HCT116 (cell line): ENCODE results near the gene CTXN3. TPM values are rescaled to one million over a fixed set of nuclear protein-coding genes. Genes with fewer than 3 reads are reported as not detected.

Experiments used
- ATAC-seq: fragments of 200-7000 bp; cut with Tn5 transposase; 2 replicates; pipeline ENCODE4 v1.9.1; 2020; ENCODE audit warnings: mild to moderate bottlenecking, moderate library complexity
- BruUV-seq: library from RNA; stranded (reverse); fragments of 400-500 nt; replicated peaks from 2 replicates; lab custom pipeline; 2021; lab: Mats Ljungman, UMichigan
- CTCF ChIA-PET: fragments of 300-600 bp; sonication (Branson Sonifier 250); formaldehyde crosslinking; loops from one replicate; lab custom pipeline; 2021; ENCODE audit warnings: antibody characterized with exemption; lab: Charles Lee
- POLR2A ChIA-PET: fragments of 300-600, 350-600 bp; sonication (Branson Sonifier 250); formaldehyde crosslinking; loops from one replicate; lab custom pipeline; 2021; ENCODE audit warnings: antibody characterized with exemption; lab: Charles Lee
- RAD21 ChIA-PET, 2 experiments: fragments of 300-600 bp; sonication (Branson Sonifier 250); formaldehyde crosslinking; loops; one replicate each; lab custom pipeline; 2023; ENCODE audit warnings: low total read pairs in 2 of 2; ENCODE audit not compliant: uncharacterized antibody in 2 of 2, unreplicated experiment in 2 of 2, low non-redundant PET in 1 of 2; lab: Charles Lee
- DNase-seq: peaks from one replicate; pipeline ENCODE4 v3.0.0-alpha.2; 2010; ENCODE audit warnings: low read depth, low spot score
- H2AFZ ChIP-seq: fragments of 200-600 bp; shearing (Covaris generic), sonication (generic); 2 replicates; pipeline ENCODE4 v1.6.1; 2017; ENCODE audit warnings: low read depth, mixed run types, mixed read lengths, antibody characterized with exemption, low read length; ENCODE audit not compliant: poor library complexity, severe bottlenecking
- H3K27ac ChIP-seq: 2 replicates; pipeline ENCODE4 v1.5.1; 2012; ENCODE audit warnings: low read depth, low read length
- H3K27me3 ChIP-seq: fragments of 200-600 bp; sonication (generic); 2 replicates; pipeline ENCODE4 v1.6.1; 2016; ENCODE audit warnings: mixed run types, low read length, mixed read lengths; ENCODE audit not compliant: insufficient read depth
- H3K36me3 ChIP-seq, 2 experiments: fragments of 200-500 bp in 1 of 2; fragments of 200-600 bp in 1 of 2; sonication (Bioruptor generic) in 1 of 2; sonication (generic) in 1 of 2; 2 replicates each; pipeline versions ENCODE4 v1.5.1 to v1.6.1; 2014 to 2016; ENCODE audit warnings: low read length in 2 of 2, inconsistent platforms in 1 of 2, mixed read lengths in 1 of 2, mixed run types in 1 of 2; ENCODE audit not compliant: insufficient read depth in 2 of 2, control insufficient read depth in 1 of 2
- H3K4me1 ChIP-seq, 2 experiments: fragments of 200-600 bp in 1 of 2; sonication (generic) in 1 of 2; 2 replicates each; pipeline versions ENCODE4 v1.5.1 to v1.6.1; 2012 to 2017; ENCODE audit warnings: low read length in 2 of 2, inconsistent platforms in 1 of 2, mild to moderate bottlenecking in 1 of 2, mixed read lengths in 1 of 2, mixed run types in 1 of 2, moderate library complexity in 1 of 2; ENCODE audit not compliant: insufficient read depth in 2 of 2, control insufficient read depth in 1 of 2
- H3K4me2 ChIP-seq: fragments of 200-600 bp; sonication (generic); 2 replicates; pipeline ENCODE4 v1.6.1; 2017; ENCODE audit warnings: mixed run types, low read length, mixed read lengths
- H3K4me3 ChIP-seq, 2 experiments: fragments of 200-600 bp in 1 of 2; sonication (generic) in 1 of 2; replicated peaks in 1 of 2; 2 replicates each; pipeline ENCODE4 v1.5.1; 2011 to 2016; ENCODE audit warnings: low read length in 2 of 2, control low read depth in 1 of 2, low read depth in 1 of 2, mild to moderate bottlenecking in 1 of 2, mixed read lengths in 1 of 2, mixed run types in 1 of 2
- H3K79me2 ChIP-seq: fragments of 200-600 bp; sonication (generic); 2 replicates; pipeline ENCODE4 v1.6.1; 2017; ENCODE audit warnings: mild to moderate bottlenecking, mixed run types, low read length, moderate library complexity, mixed read lengths; ENCODE audit not compliant: insufficient read depth
- H3K9ac ChIP-seq: fragments of 200-600 bp; sonication (generic); 2 replicates; pipeline ENCODE4 v1.6.1; 2016; ENCODE audit warnings: low read length, mixed read lengths
- H3K9me2 ChIP-seq: fragments of 200-600 bp; sonication (generic), shearing (Covaris generic); 2 replicates; pipeline ENCODE4 v1.6.1; 2017; ENCODE audit warnings: mixed run types, mild to moderate bottlenecking, moderate library complexity; ENCODE audit not compliant: insufficient read depth
- H3K9me3 ChIP-seq, 2 experiments: fragments of 200-500 bp in 1 of 2; fragments of 200-600 bp in 1 of 2; sonication (Bioruptor generic) in 1 of 2; sonication (generic) in 1 of 2; 2 replicates each; pipeline ENCODE4 v1.6.1; 2014 to 2017; ENCODE audit warnings: low read length in 2 of 2, mixed read lengths in 2 of 2, inconsistent platforms in 1 of 2, low read depth in 1 of 2, mild to moderate bottlenecking in 1 of 2, mixed run types in 1 of 2, moderate library complexity in 1 of 2; ENCODE audit not compliant: control insufficient read depth in 1 of 2, insufficient read depth in 1 of 2
- H4K20me1 ChIP-seq: fragments of 200-600 bp; sonication (generic), shearing (Covaris generic); 2 replicates; pipeline ENCODE4 v1.6.1; 2017; ENCODE audit warnings: mixed run types, mild to moderate bottlenecking, moderate library complexity; ENCODE audit not compliant: insufficient read depth
- CBX3 ChIP-seq: IDR thresholded peaks from 2 replicates; pipeline ENCODE4 v1.6.1; 2012; ENCODE audit warnings: low read depth
- CEBPB ChIP-seq: IDR thresholded peaks from 2 replicates; pipeline ENCODE4 v1.6.1; 2012; ENCODE audit warnings: low read depth
- CTCF ChIP-seq, 3 experiments: fragments of 200-600 bp in 1 of 3; sonication (generic) in 1 of 3; IDR thresholded peaks in 2 of 3; conservative IDR thresholded peaks in 1 of 3; 2 replicates each; pipeline ENCODE4 v1.5.1; 2012 to 2017; ENCODE audit warnings: low read depth in 2 of 3, low read length in 2 of 3, antibody characterized with exemption in 1 of 3, borderline replicate concordance in 1 of 3, control low read depth in 1 of 3, mild to moderate bottlenecking in 1 of 3, mixed read lengths in 1 of 3, mixed run types in 1 of 3, moderate library complexity in 1 of 3; ENCODE audit not compliant: insufficient read depth in 1 of 3
- EGR1 ChIP-seq: IDR thresholded peaks from 2 replicates; pipeline ENCODE4 v1.6.1; 2012; ENCODE audit warnings: low read depth
- EZH2 ChIP-seq: fragments of 200-600 bp; sonication (generic); IDR thresholded peaks from 2 replicates; pipeline ENCODE4 v1.6.1; 2017; ENCODE audit warnings: antibody characterized with exemption, mixed run types
- FOSL1 ChIP-seq: IDR thresholded peaks from 2 replicates; pipeline ENCODE4 v1.6.1; 2012; ENCODE audit warnings: low read depth
- JUND ChIP-seq: IDR thresholded peaks from 2 replicates; pipeline ENCODE4 v1.6.1; 2012
- MAX ChIP-seq: IDR thresholded peaks from 2 replicates; pipeline ENCODE4 v1.6.1; 2012
- POLR2AphosphoS5 ChIP-seq: IDR thresholded peaks from 2 replicates; pipeline ENCODE4 v1.6.1; 2011; ENCODE audit warnings: mild to moderate bottlenecking, low read depth, low read length, moderate library complexity
- SIN3A ChIP-seq: IDR thresholded peaks from 2 replicates; pipeline ENCODE4 v1.6.1; 2012; ENCODE audit warnings: low read depth
- SRF ChIP-seq: IDR thresholded peaks from 2 replicates; pipeline ENCODE4 v1.6.1; 2012; ENCODE audit warnings: low read depth
- TCF7L2 ChIP-seq: IDR thresholded peaks from 2 replicates; pipeline ENCODE4 v1.7.0; 2011; ENCODE audit warnings: borderline replicate concordance, inconsistent platforms; ENCODE audit not compliant: insufficient read depth, insufficient read length; ENCODE audit errors: extremely low read depth
- ZFX ChIP-seq: fragments of 450-650 bp; IDR thresholded peaks from 2 replicates; pipeline ENCODE4 v1.6.1; 2017
- ZNF274 ChIP-seq: fragments of 200-500 bp; sonication (Bioruptor generic); IDR thresholded peaks from 2 replicates; pipeline ENCODE4 v1.6.1; 2014; ENCODE audit warnings: mild to moderate bottlenecking, low read depth, low read length, inconsistent platforms
- intact Hi-C: fragments of 100-400 bp; cut with micrococcal nuclease; formaldehyde crosslinking; loops from 2 replicates; pipeline ENCODE4 v1.10.0; 2022
- total RNA-seq: library from RNA; stranded (reverse); gene quantifications from one replicate; pipeline ENCODE4 v1.2.1, GENCODE V29; 2021; ENCODE audit not compliant: unreplicated experiment

Gene CTXN3
- total RNA-seq, 1 experiment from 2014 or later, result not detected

- Histone ChIP-seq H3K9me2 (no peaks in the 10 kb centered on the region), H3K79me2 (no peaks in the 10 kb centered on the region), H4K20me1 (no peaks in the 10 kb centered on the region), H3K27ac (no peak overlapping the region), H3K4me3 (no peak overlapping the region), H3K36me3 (no peaks in the 10 kb centered on the region), H3K27me3 (no peaks in the 10 kb centered on the region), H3K9me3 (no peaks in the 10 kb centered on the region), H3K4me1 (no peaks in the 10 kb centered on the region), H3K9ac (no peak overlapping the region), H2AFZ (no peak overlapping the region), H3K4me2 (no peak overlapping the region)
- ChIA-PET RAD21 (no interaction called here), CTCF (no interaction called here), POLR2A (no interaction called here)
- intact Hi-C loops, result no loop called here
- ATAC-seq, result no peak
- no peak for DNase-seq
- TF ChIP-seq ZFX (no peak), JUND (no peak), EZH2 (no peak), SIN3A (no peak), FOSL1 (no peak), TCF7L2 (no peak), EGR1 (no peak), ZNF274 (no peak), CTCF (IDR thresholded peaks at IDR 0.05 in 2 of 3, conservative IDR thresholded peaks at IDR 0.05 in 1 of 3; ENCODE audit: borderline replicate concordance in 1 of 3, insufficient read depth in 1 of 3, low read depth in 2 of 3, low read length in 2 of 3) (no peak), CBX3 (no peak), CEBPB (no peak), POLR2AphosphoS5 (no peak), MAX (no peak), SRF (no peak)
- no TSS peak for BruUV-seq
Measured at GRCh38 chr5:127634007-127634406, 14.9 kb upstream of the CTXN3 start.
